Adrenal gland (tissue), 12 donors: ENCODE results near the gene VIPR2. TPM values are rescaled to one million over a fixed set of nuclear protein-coding genes. Genes with fewer than 3 reads are reported as not detected.
"Not testable (repeated sequence)": the region's sequence is repeated elsewhere in the genome, so short reads cannot be mapped to it uniquely, and the experiment has no call there.

Experiments
- DNase-seq, 7 donors: peaks; one replicate each; pipeline ENCODE4 v3.0.0-alpha.2; 2019 to 2020
- H3K27ac ChIP-seq, 5 donors: fragments of 200-600 bp; sonication (generic) in 4 of 5; 1 replicate in 3 of 5; 2 replicates in 2 of 5; pipeline versions ENCODE4 v1.5.1 to v1.8.0; 2016 to 2020; ENCODE audit warnings: mild to moderate bottlenecking in 1 of 5
- H3K27me3 ChIP-seq: fragments of 200-600 bp; 2 replicates; pipeline ENCODE4 v1.8.0; 2021
- H3K36me3 ChIP-seq, 2 donors: fragments of 200-600 bp; replicated peaks in 1 of 2; 1 replicate in 1 of 2; 2 replicates in 1 of 2; pipeline versions ENCODE4 v1.5.1 to v1.8.0; 2018 to 2022
- H3K4me1 ChIP-seq, 2 donors: fragments of 200-600 bp; replicated peaks in 1 of 2; 1 replicate in 1 of 2; 2 replicates in 1 of 2; pipeline versions ENCODE4 v1.5.1 to v1.8.0; 2018 to 2021
- H3K4me3 ChIP-seq, 4 donors: fragments of 200-600 bp; sonication (generic) in 3 of 4; one replicate each; pipeline ENCODE4 v1.5.1; 2016 to 2018
- H3K9me3 ChIP-seq, 3 donors: fragments of 200-600 bp; sonication (generic) in 1 of 3; replicated peaks in 1 of 3; 1 replicate in 2 of 3; 2 replicates in 1 of 3; pipeline versions ENCODE4 v1.5.1 to v1.8.0; 2016 to 2021
- POLR2A ChIP-seq, 2 donors: fragments of 450-650 bp; IDR thresholded peaks; one replicate each; pipeline ENCODE4 v1.6.1; 2017; ENCODE audit warnings: antibody characterized with exemption in 2 of 2, mild to moderate bottlenecking in 2 of 2, moderate library complexity in 1 of 2
- WGBS, 4 donors: extraction: QIAGEN DNeasy Blood & Tissue Kit in 2 of 4; methylation state at CpG; one replicate each; pipeline versions ENCODE4 v1.1.5 to v1.1.7; 2013 to 2017; 5-methylcytosine and 5-hydroxymethylcytosine counted together
- intact Hi-C, 2 donors: fragments of 100-400 bp; cut with DNase I; formaldehyde crosslinking; loops; one replicate each; pipeline versions ENCODE4 v1.14.1 to v1.15.0; 2022 to 2023
- polyA plus RNA-seq, 3 donors: library from polyadenylated mRNA; stranded (reverse); fragments of 200-250 nt in 2 of 3; fragments of 350-450 nt in 1 of 3; fragmentation: Illumina TruSeq in 1 of 3; extraction: RNeasy Lipid Tissue Mini Kit (QIAGEN cat#74804) in 1 of 3; gene quantifications; one replicate each; pipeline ENCODE4 v1.2.3, GENCODE V29; 2013 to 2014
- total RNA-seq, 9 donors: library from RNA; depleted of rRNA in 4 of 9; stranded (reverse); fragments of >200 nt in 4 of 9; fragments of 120-200 nt in 1 of 9; fragmentation: NEBNext Ultra II Directional in 1 of 9; extraction: Animal tissue kit (Norgen Biotek cat#: 25700) in 1 of 9; gene quantifications; one replicate each; pipeline versions ENCODE4 v1.1.0 to v1.2.4, GENCODE V29; 2013 to 2023
- TF ChIP-seq, protein P1 (sequence below), 6 experiments: fragments of 450-650 bp in 4 of 6; fragments of 200-600 bp in 2 of 6; sonication (generic) in 1 of 6; IDR thresholded peaks; 1 replicate in 5 of 6; 2 replicates in 1 of 6; pipeline versions ENCODE4 v1.5.1 to v1.8.0; 2016 to 2021; ENCODE audit warnings: antibody characterized with exemption in 6 of 6, mild to moderate bottlenecking in 2 of 6, moderate library complexity in 1 of 6
- donor health status: healthy with polysubstance abuse.
- donor health status: Bipolar disorder and iron deficiency.
- donor health status: DM: yes; HTN: yes; CAD: no.
- donor health status: DM: no; HTN: no; CAD: no.
- donor health status: DM: no; HTN: no; CAD: no.
- donor health status: DM: yes; HTN: yes; CAD: no.

The VIPR2 gene
- total and polyA plus RNA-seq, 12 donors, result 0.06 to 3.8 (median 0.80) TPM

GRCh38 chr7:159084069-159084801 lies 60.4 kb downstream of the VIPR2 start:
- Histone ChIP-seq H3K9me3 (no peaks in the 10 kb centered on the region), H3K36me3 (no peaks in the 10 kb centered on the region), H3K4me3 (no peak overlapping the region), H3K4me1 (no peaks in the 10 kb centered on the region), H3K27me3 (no peaks in the 10 kb centered on the region), H3K27ac (no peak overlapping the region)
- intact Hi-C loops, result no loop called here
- 79 to 85% (median 81%) methylated on average over 21 to 27 of the region's 27 CpGs for WGBS, 4 donors
- no peak for TF ChIP-seq POLR2A (IDR thresholded peaks at IDR 0.05)
- TF ChIP-seq, protein P1, sequence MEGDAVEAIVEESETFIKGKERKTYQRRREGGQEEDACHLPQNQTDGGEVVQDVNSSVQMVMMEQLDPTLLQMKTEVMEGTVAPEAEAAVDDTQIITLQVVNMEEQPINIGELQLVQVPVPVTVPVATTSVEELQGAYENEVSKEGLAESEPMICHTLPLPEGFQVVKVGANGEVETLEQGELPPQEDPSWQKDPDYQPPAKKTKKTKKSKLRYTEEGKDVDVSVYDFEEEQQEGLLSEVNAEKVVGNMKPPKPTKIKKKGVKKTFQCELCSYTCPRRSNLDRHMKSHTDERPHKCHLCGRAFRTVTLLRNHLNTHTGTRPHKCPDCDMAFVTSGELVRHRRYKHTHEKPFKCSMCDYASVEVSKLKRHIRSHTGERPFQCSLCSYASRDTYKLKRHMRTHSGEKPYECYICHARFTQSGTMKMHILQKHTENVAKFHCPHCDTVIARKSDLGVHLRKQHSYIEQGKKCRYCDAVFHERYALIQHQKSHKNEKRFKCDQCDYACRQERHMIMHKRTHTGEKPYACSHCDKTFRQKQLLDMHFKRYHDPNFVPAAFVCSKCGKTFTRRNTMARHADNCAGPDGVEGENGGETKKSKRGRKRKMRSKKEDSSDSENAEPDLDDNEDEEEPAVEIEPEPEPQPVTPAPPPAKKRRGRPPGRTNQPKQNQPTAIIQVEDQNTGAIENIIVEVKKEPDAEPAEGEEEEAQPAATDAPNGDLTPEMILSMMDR (IDR thresholded peaks at IDR 0.05), result no peak
- DNase-seq, result peak in 1 of 7 donors; percentile 23

DNA sequence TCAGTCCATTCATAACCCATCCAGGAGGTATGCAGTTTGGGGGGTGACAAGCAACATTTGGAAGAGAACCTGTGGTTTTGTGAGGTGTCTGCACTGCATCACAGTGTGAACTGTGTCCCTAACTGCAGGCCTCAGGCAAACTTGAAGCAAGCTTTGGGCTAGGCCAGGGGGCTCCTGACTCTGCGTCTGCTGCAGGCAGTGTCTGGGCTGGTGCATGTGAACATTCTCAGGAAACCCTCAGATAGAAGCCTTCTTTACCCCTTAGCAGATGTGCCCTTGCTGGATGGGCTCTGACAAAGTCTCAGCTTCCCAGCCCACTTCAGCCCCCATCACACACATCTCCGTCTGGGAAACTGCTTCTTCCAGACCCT lies 61.0 kb downstream of the VIPR2 start:
- H3K27ac ChIP-seq, result no peak overlapping the region
- intact Hi-C loops, result no loop called here
- 62 to 96% (median 90%) methylated on average over 2 of the region's 2 CpGs for WGBS, 4 donors

GRCh38 chr7:159083001-159083697 lies 61.5 kb downstream of the VIPR2 start:
- H3K9me3 ChIP-seq, result no peaks in the 10 kb centered on the region
- 90 to 97% (median 91%) methylated on average over 6 to 13 of the region's 13 CpGs for WGBS, 4 donors
- H3K4me1 ChIP-seq, result no peaks in the 10 kb centered on the region
- no peaks in the 10 kb centered on the region for H3K27me3 ChIP-seq
- DNase-seq, result peak in 1 of 7 donors; percentile 28
- H3K27ac ChIP-seq, result no peak overlapping the region
- intact Hi-C loops, result no loop called here
- no peak for TF ChIP-seq POLR2A (IDR thresholded peaks at IDR 0.05)
- TF ChIP-seq, protein P1 (IDR thresholded peaks at IDR 0.05), result no peak
- no peak overlapping the region for H3K4me3 ChIP-seq
- H3K36me3 ChIP-seq, result no peaks in the 10 kb centered on the region

More for the DNA sequence above, 61.0 kb downstream of the VIPR2 start:
- DNase-seq, result no peak
- H3K27me3 ChIP-seq, result no peaks in the 10 kb centered on the region
- no peaks in the 10 kb centered on the region for H3K9me3 ChIP-seq
- H3K4me1 ChIP-seq, result no peaks in the 10 kb centered on the region
- TF ChIP-seq, protein P1 (IDR thresholded peaks at IDR 0.05), result no peak
- no peak for TF ChIP-seq POLR2A (IDR thresholded peaks at IDR 0.05)
- no peaks in the 10 kb centered on the region for H3K36me3 ChIP-seq
- H3K4me3 ChIP-seq, result no peak overlapping the region

- H3K36me3 ChIP-seq, H3K4me3 ChIP-seq, H3K4me1 ChIP-seq, H3K9me3 ChIP-seq, intact Hi-C loops, H3K27me3 ChIP-seq, H3K27ac ChIP-seq: not testable (repeated sequence)
- WGBS, 4 donors, result 79 to 100% (median 80%) methylated on average over 1 to 4 of the region's 5 CpGs
- DNase-seq, result peak in 1 of 7 donors; percentile 13
These were observed 62.6 kb downstream of the VIPR2 start for GRCh38 chr7:159082075-159082474.
